WTC11 (cell line): ENCODE data around the gene BRSK1. TPM values are rescaled to one million over a fixed set of nuclear protein-coding genes. Genes with fewer than 3 reads are reported as not detected.

ENCODE experiments used
- ATAC-seq: fragments of 200-7000 bp; cut with Tn5 transposase; 2 replicates; pipeline ENCODE4 v1.10.0; 2021; ENCODE audit warnings: mild to moderate bottlenecking, moderate library complexity
- CTCF ChIA-PET: fragments of 300-600 bp; sonication (Branson Sonifier 250); formaldehyde crosslinking; loops from one replicate; lab custom pipeline; 2021; ENCODE audit warnings: antibody characterized with exemption; lab: Charles Lee
- POLR2A ChIA-PET: fragments of 350-600 bp; sonication (Branson Sonifier 250); formaldehyde crosslinking; loops from one replicate; lab custom pipeline; 2021; ENCODE audit warnings: antibody characterized with exemption; lab: Charles Lee
- DNase-seq: peaks from one replicate; pipeline ENCODE4 v3.0.0; 2021; ENCODE audit warnings: low spot score
- H3K27ac Mint-ChIP-seq: 2 replicates; pipeline ENCODE4 v1.8.0; 2021; ENCODE audit warnings: mixed read lengths
- H3K27me3 Mint-ChIP-seq: 2 replicates; pipeline ENCODE4 v1.8.0; 2021; ENCODE audit warnings: low read depth, mild to moderate bottlenecking, moderate library complexity, mixed read lengths
- H3K36me3 Mint-ChIP-seq: 2 replicates; pipeline ENCODE4 v1.8.0; 2021; ENCODE audit warnings: mixed read lengths
- H3K4me1 Mint-ChIP-seq: 2 replicates; pipeline ENCODE4 v1.8.0; 2022; ENCODE audit warnings: mixed read lengths
- H3K4me3 Mint-ChIP-seq: 2 replicates; pipeline ENCODE4 v1.8.0; 2021; ENCODE audit warnings: mild to moderate bottlenecking, moderate library complexity, mixed read lengths
- H3K9me3 Mint-ChIP-seq: 2 replicates; pipeline ENCODE4 v1.8.0; 2021; ENCODE audit warnings: mixed read lengths
- CBFB ChIP-seq: sonication (generic); formaldehyde crosslinking; IDR thresholded peaks from 2 replicates; pipeline ENCODE4 v1.8.1; 2022; ENCODE audit warnings: mild to moderate bottlenecking, low read depth, missing genetic modification reagents
- FOXJ3 ChIP-seq: sonication (generic); formaldehyde crosslinking; IDR thresholded peaks from 2 replicates; pipeline ENCODE4 v1.9.0; 2021; ENCODE audit warnings: missing genetic modification reagents, mild to moderate bottlenecking, borderline replicate concordance
- FOXP1 ChIP-seq: sonication (generic); formaldehyde crosslinking; IDR thresholded peaks from 2 replicates; pipeline ENCODE4 v1.8.0; 2022; ENCODE audit warnings: missing genetic modification reagents, mild to moderate bottlenecking, moderate library complexity, borderline replicate concordance
- JAZF1 ChIP-seq: fragments of 250-450 bp; sonication (Bioruptor Pico); IDR thresholded peaks from 2 replicates; pipeline ENCODE4 v1.9.0; 2021; ENCODE audit warnings: moderate library complexity, mild to moderate bottlenecking, inconsistent platforms
- NFYB ChIP-seq: sonication (generic); formaldehyde crosslinking; conservative IDR thresholded peaks from 2 replicates; pipeline ENCODE4 v1.8.0; 2022; ENCODE audit warnings: low read depth, missing genetic modification reagents
- ZNF396 ChIP-seq: fragments of 250-450 bp; sonication (Bioruptor Pico); IDR thresholded peaks from 2 replicates; pipeline ENCODE4 v1.8.0; 2021; ENCODE audit warnings: mild to moderate bottlenecking, moderate library complexity, borderline replicate concordance
- total RNA-seq: library from RNA; stranded (reverse); gene quantifications from 3 replicates; pipeline ENCODE4 v1.2.3, GENCODE V29; 2021
- TF ChIP-seq, protein P1 (sequence below): fragments of 250-450 bp; sonication (Bioruptor Pico); IDR thresholded peaks from 2 replicates; pipeline ENCODE4 v2.1.2; 2022; ENCODE audit warnings: mild to moderate bottlenecking, moderate library complexity
- TF ChIP-seq, protein P2 (sequence below): sonication (generic); formaldehyde crosslinking; IDR thresholded peaks from 2 replicates; pipeline ENCODE4 v1.8.0; 2023; ENCODE audit warnings: missing genetic modification reagents, mild to moderate bottlenecking, borderline replicate concordance
- TF ChIP-seq, protein P3 (sequence below): sonication (generic); formaldehyde crosslinking; IDR thresholded peaks from 2 replicates; pipeline ENCODE4 v1.8.1; 2023; ENCODE audit warnings: mild to moderate bottlenecking, missing genetic modification reagents
- TF ChIP-seq, protein P4 (sequence below): sonication (generic); formaldehyde crosslinking; IDR thresholded peaks from 2 replicates; pipeline ENCODE4 v1.8.1; 2023; ENCODE audit warnings: mild to moderate bottlenecking, missing genetic modification reagents, borderline replicate concordance
- TF ChIP-seq, protein P5 (sequence below): sonication (generic); formaldehyde crosslinking; IDR thresholded peaks from 2 replicates; pipeline ENCODE4 v1.8.0; 2022; ENCODE audit warnings: mild to moderate bottlenecking, missing genetic modification reagents

Gene BRSK1
- total RNA-seq, 1 experiment from 2014 or later, result 52.4 TPM

DNA sequence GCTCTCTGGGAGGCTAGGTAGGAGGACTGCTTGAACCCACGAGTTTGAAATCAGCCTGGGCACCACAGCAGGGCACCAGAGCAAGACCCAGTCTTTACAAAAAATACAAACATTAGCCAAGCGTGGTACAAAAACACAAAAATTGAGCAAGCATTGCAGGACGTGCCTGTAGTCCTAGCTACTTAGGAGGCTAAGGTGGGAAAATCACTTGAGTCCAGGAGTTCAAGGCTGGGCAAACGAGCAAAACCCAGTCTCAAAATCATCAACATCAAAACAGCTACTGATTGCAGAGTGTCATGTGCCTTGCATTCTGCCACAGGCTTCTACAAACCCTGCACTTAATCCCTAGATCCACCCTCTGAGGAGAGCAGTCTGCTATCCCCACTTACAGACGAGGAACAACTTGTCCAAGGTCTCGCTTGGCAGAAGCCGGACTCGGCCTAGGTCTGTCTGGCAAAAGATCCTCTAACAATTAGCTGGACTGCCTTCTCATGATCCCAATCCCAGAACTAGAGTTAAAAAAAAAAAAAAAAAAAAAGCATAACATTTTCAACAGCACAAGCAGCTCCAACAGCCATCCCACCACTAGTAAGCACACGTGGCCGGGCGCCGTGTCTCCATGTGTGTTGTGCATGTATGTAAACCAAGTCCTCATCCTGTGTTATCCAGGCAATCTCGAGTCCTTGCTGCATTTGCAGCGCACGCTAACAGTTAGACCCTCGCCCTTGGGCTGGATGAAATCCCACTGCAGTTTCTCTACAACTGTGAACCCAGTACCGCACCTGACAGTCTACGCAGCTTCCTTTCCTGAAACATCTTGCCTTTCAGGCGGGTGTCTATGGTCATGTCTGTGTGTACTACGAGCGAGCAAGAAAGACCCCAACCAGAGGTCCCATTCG lies 27.0 kb upstream of the BRSK1 start:
- Mint-ChIP-seq H3K27ac (peak overlapping the region; percentile 60; the same call in 1 of the 2 replicates), H3K36me3 (no peaks in the 10 kb centered on the region), H3K9me3 (no peaks in the 10 kb centered on the region), H3K4me1 (peaks cover 52% of the 10 kb centered on the region), H3K4me3 (peak overlapping the region; percentile 95), H3K27me3 (no peaks in the 10 kb centered on the region)
- ChIA-PET CTCF (interaction anchor here (0.6 to 2.8 kb wide), 5 partner anchors 23 to 398 kb away, joined by 3 to 9 read pairs (median 3); partner anchors contain the start of genes HSPBP1 and TMEM238), POLR2A (interaction anchor here (0.6 kb wide), 1 partner anchor 23 kb away, joined by 3 read pairs; the partner anchor contains the start of gene HSPBP1)
- DNase-seq (no peak), ATAC-seq (no peak)
- TF ChIP-seq CBFB, result no peak
- TF ChIP-seq, protein P1, sequence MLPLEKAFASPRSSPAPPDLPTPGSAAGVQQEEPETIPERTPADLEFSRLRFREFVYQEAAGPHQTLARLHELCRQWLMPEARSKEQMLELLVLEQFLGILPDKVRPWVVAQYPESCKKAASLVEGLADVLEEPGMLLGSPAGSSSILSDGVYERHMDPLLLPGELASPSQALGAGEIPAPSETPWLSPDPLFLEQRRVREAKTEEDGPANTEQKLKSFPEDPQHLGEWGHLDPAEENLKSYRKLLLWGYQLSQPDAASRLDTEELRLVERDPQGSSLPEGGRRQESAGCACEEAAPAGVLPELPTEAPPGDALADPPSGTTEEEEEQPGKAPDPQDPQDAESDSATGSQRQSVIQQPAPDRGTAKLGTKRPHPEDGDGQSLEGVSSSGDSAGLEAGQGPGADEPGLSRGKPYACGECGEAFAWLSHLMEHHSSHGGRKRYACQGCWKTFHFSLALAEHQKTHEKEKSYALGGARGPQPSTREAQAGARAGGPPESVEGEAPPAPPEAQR (CRISPR knock-in tag), result no peak

DNA sequence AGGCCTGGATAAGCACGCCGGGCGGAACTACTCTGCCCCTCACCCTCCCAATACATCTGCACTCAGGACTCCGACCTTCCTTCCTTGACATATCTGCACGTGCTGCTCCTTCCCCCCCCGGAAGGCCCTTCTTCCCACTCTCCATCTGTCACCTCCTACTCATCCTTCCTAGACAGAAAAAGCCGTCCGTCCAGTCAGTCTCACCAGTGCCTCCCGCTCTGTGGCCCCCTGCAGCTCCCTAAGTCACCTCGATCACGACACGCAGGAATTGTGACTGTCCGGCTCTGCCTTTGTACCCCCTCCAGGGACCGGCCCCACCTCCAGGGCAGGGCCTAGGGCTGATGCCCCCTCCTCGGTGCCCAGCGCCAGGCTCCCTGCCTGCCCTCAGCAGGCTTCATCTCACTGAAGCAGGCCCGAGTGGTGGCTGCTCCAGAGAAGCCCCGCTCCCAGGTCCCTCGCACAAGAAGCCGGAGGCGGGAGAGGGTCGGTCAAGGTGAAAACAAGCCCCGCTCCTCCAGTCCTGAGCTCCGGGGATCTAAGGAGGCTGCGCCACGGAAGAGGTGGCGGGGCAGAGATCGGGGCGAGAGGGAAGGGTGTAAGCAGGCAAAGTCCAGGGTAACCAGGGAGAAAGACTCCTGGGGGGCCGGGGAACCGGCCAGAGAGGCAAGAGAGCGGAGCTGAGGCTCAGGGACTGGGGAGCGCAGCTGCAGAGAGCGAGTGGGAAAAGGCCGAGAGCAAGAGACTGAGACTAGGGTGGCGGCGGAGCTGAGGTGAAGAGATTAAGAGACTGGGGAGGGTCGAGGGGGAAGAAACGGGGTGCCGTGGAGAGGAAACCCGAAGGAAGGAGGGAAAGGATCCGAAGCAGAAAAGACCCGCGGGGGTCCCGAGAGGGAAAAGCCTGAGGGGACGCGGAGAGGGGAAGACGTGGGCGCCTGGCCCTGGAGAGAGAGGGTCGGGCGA lies 26.1 kb upstream of the BRSK1 start:
- peak overlapping the region; percentile 54 for H3K27ac Mint-ChIP-seq
- TF ChIP-seq ZNF396 (CRISPR knock-in tag) (no peak), FOXP1 (0 out of 2 replicates have a peak, but pooled peaks have one; percentile 33), NFYB (CRISPR knock-in tag) (no peak), FOXJ3 (CRISPR knock-in tag) (no peak), JAZF1 (CRISPR knock-in tag) (no peak)
- TF ChIP-seq, protein P2, sequence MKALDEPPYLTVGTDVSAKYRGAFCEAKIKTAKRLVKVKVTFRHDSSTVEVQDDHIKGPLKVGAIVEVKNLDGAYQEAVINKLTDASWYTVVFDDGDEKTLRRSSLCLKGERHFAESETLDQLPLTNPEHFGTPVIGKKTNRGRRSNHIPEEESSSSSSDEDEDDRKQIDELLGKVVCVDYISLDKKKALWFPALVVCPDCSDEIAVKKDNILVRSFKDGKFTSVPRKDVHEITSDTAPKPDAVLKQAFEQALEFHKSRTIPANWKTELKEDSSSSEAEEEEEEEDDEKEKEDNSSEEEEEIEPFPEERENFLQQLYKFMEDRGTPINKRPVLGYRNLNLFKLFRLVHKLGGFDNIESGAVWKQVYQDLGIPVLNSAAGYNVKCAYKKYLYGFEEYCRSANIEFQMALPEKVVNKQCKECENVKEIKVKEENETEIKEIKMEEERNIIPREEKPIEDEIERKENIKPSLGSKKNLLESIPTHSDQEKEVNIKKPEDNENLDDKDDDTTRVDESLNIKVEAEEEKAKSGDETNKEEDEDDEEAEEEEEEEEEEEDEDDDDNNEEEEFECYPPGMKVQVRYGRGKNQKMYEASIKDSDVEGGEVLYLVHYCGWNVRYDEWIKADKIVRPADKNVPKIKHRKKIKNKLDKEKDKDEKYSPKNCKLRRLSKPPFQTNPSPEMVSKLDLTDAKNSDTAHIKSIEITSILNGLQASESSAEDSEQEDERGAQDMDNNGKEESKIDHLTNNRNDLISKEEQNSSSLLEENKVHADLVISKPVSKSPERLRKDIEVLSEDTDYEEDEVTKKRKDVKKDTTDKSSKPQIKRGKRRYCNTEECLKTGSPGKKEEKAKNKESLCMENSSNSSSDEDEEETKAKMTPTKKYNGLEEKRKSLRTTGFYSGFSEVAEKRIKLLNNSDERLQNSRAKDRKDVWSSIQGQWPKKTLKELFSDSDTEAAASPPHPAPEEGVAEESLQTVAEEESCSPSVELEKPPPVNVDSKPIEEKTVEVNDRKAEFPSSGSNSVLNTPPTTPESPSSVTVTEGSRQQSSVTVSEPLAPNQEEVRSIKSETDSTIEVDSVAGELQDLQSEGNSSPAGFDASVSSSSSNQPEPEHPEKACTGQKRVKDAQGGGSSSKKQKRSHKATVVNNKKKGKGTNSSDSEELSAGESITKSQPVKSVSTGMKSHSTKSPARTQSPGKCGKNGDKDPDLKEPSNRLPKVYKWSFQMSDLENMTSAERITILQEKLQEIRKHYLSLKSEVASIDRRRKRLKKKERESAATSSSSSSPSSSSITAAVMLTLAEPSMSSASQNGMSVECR (CRISPR knock-in tag), result no peak
- TF ChIP-seq, protein P3, sequence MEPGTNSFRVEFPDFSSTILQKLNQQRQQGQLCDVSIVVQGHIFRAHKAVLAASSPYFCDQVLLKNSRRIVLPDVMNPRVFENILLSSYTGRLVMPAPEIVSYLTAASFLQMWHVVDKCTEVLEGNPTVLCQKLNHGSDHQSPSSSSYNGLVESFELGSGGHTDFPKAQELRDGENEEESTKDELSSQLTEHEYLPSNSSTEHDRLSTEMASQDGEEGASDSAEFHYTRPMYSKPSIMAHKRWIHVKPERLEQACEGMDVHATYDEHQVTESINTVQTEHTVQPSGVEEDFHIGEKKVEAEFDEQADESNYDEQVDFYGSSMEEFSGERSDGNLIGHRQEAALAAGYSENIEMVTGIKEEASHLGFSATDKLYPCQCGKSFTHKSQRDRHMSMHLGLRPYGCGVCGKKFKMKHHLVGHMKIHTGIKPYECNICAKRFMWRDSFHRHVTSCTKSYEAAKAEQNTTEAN (CRISPR knock-in tag), result no peak
- TF ChIP-seq, protein P4, sequence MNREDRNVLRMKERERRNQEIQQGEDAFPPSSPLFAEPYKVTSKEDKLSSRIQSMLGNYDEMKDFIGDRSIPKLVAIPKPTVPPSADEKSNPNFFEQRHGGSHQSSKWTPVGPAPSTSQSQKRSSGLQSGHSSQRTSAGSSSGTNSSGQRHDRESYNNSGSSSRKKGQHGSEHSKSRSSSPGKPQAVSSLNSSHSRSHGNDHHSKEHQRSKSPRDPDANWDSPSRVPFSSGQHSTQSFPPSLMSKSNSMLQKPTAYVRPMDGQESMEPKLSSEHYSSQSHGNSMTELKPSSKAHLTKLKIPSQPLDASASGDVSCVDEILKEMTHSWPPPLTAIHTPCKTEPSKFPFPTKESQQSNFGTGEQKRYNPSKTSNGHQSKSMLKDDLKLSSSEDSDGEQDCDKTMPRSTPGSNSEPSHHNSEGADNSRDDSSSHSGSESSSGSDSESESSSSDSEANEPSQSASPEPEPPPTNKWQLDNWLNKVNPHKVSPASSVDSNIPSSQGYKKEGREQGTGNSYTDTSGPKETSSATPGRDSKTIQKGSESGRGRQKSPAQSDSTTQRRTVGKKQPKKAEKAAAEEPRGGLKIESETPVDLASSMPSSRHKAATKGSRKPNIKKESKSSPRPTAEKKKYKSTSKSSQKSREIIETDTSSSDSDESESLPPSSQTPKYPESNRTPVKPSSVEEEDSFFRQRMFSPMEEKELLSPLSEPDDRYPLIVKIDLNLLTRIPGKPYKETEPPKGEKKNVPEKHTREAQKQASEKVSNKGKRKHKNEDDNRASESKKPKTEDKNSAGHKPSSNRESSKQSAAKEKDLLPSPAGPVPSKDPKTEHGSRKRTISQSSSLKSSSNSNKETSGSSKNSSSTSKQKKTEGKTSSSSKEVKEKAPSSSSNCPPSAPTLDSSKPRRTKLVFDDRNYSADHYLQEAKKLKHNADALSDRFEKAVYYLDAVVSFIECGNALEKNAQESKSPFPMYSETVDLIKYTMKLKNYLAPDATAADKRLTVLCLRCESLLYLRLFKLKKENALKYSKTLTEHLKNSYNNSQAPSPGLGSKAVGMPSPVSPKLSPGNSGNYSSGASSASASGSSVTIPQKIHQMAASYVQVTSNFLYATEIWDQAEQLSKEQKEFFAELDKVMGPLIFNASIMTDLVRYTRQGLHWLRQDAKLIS (CRISPR knock-in tag), result no peak
- TF ChIP-seq, protein P5, sequence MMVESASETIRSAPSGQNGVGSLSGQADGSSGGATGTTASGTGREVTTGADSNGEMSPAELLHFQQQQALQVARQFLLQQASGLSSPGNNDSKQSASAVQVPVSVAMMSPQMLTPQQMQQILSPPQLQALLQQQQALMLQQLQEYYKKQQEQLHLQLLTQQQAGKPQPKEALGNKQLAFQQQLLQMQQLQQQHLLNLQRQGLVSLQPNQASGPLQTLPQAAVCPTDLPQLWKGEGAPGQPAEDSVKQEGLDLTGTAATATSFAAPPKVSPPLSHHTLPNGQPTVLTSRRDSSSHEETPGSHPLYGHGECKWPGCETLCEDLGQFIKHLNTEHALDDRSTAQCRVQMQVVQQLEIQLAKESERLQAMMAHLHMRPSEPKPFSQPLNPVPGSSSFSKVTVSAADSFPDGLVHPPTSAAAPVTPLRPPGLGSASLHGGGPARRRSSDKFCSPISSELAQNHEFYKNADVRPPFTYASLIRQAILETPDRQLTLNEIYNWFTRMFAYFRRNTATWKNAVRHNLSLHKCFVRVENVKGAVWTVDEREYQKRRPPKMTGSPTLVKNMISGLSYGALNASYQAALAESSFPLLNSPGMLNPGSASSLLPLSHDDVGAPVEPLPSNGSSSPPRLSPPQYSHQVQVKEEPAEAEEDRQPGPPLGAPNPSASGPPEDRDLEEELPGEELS, result no peak

More for the DNA sequence above, 26.1 kb upstream of the BRSK1 start:
- Mint-ChIP-seq H3K4me1 (peaks cover 52% of the 10 kb centered on the region), H3K9me3 (peaks cover 3% of the 10 kb centered on the region; the same call in 1 of the 2 replicates), H3K36me3 (peaks cover 3% of the 10 kb centered on the region), H3K27me3 (no peaks in the 10 kb centered on the region), H3K4me3 (peak overlapping the region; percentile 95)
- POLR2A ChIA-PET, result interaction anchor here (0.6 kb wide), 1 partner anchor 22 kb away, joined by 3 read pairs; the partner anchor contains the start of gene HSPBP1
- CTCF ChIA-PET, result interaction anchor here (0.6 to 3.0 kb wide), 4 partner anchors 22 to 397 kb away, joined by 3 to 14 read pairs (median 4); partner anchors contain the start of genes DNAAF3 and HSPBP1
- ATAC-seq, result no peak
- DNase-seq, result no peak
